RWPE2 (cell line): ENCODE measurements around the gene ZNF70.

Experiments used
- ATAC-seq: fragments of 200-7000 bp; cut with Tn5 transposase; 3 replicates; pipeline ENCODE4 v1.9.1; 2021; ENCODE audit warnings: low read depth
- DNase-seq: peaks from one replicate; pipeline ENCODE4 v3.0.0-alpha.2; 2020; ENCODE audit warnings: low spot score
- H3K27ac ChIP-seq: fragments of 450-650 bp; 2 replicates; pipeline ENCODE4 v1.5.1; 2017; ENCODE audit warnings: mild to moderate bottlenecking; ENCODE audit not compliant: poor library complexity, severe bottlenecking
- H3K27me3 ChIP-seq: fragments of 250-450 bp; sonication (Bioruptor Pico); 2 replicates; pipeline ENCODE4 v1.5.1; 2021; ENCODE audit warnings: mild to moderate bottlenecking, moderate library complexity; ENCODE audit not compliant: insufficient read depth, poor library complexity, severe bottlenecking
- H3K36me3 ChIP-seq: fragments of 250-450 bp; sonication (Bioruptor Pico); 2 replicates; pipeline ENCODE4 v1.5.1; 2020; ENCODE audit warnings: low read depth, mild to moderate bottlenecking, moderate library complexity
- H3K4me1 ChIP-seq: fragments of 250-450 bp; sonication (Bioruptor Pico); 2 replicates; pipeline ENCODE4 v1.5.1; 2021; ENCODE audit warnings: mild to moderate bottlenecking, moderate library complexity; ENCODE audit not compliant: insufficient read depth, poor library complexity, severe bottlenecking
- H3K4me3 ChIP-seq: fragments of 250-450 bp; sonication (Bioruptor Pico); 2 replicates; pipeline ENCODE4 v1.5.1; 2021; ENCODE audit warnings: mild to moderate bottlenecking, moderate library complexity; ENCODE audit not compliant: severe bottlenecking
- H3K9me3 ChIP-seq: fragments of 250-450 bp; sonication (Bioruptor Pico); 2 replicates; pipeline ENCODE4 v1.5.1; 2021; ENCODE audit warnings: mild to moderate bottlenecking, moderate library complexity; ENCODE audit not compliant: severe bottlenecking
- CTCF ChIP-seq: fragments of 450-650 bp; IDR thresholded peaks from one replicate; pipeline ENCODE4 v1.5.1; 2017; ENCODE audit warnings: mild to moderate bottlenecking, moderate library complexity; ENCODE audit not compliant: poor library complexity, severe bottlenecking

Gene ZNF70

DNA sequence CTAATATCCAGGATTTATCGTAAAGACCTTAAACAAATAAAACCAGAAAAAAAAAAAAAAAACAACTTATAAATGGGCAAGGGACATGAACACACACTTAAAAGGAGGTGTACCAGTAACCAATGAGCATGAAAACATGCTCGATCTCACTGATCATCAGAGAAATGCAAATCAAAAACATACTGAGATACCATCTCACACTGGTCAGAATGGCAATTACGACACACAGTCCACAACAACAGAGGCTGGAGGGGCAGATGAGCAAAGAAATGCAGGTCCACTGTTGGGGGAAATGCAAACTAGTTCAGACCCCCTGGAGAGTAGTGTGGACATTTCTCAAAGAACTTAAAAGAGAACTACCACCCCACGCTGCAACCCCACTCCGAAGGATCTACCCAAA is 46.9 kb downstream of the ZNF70 start:
- H3K36me3 ChIP-seq: peaks cover 64% of the 10 kb centered on the region
- no peak for ATAC-seq

GRCh38 chr22:23700706-23701105 is 50.2 kb downstream of the ZNF70 start:
- H3K36me3 ChIP-seq: peaks cover 33% of the 10 kb centered on the region
- ATAC-seq (no peak), DNase-seq (no peak)
- H3K27ac ChIP-seq: no peak overlapping the region
- no peaks in the 10 kb centered on the region for H3K4me1 ChIP-seq
- H3K27me3 ChIP-seq: no peaks in the 10 kb centered on the region
- H3K4me3 ChIP-seq: no peak overlapping the region
- no peaks in the 10 kb centered on the region for H3K9me3 ChIP-seq
- no peak for TF ChIP-seq CTCF

More for the DNA sequence above, 46.9 kb downstream of the ZNF70 start:
- TF ChIP-seq CTCF: no peak
- DNase-seq: no peak
- H3K27ac ChIP-seq: no peak overlapping the region
- H3K27me3 ChIP-seq: no peaks in the 10 kb centered on the region
- H3K4me3 ChIP-seq: no peak overlapping the region
- H3K9me3 ChIP-seq: no peaks in the 10 kb centered on the region
- no peaks in the 10 kb centered on the region for H3K4me1 ChIP-seq

GRCh38 chr22:23698673-23699235 is 52.2 kb downstream of the ZNF70 start:
- no peaks in the 10 kb centered on the region for H3K9me3 ChIP-seq

GRCh38 chr22:23698094-23698493 is 52.8 kb downstream of the ZNF70 start:
- Histone ChIP-seq H3K4me3 (no peak overlapping the region), H3K9me3 (no peaks in the 10 kb centered on the region), H3K27me3 (no peaks in the 10 kb centered on the region), H3K27ac (no peak overlapping the region), H3K4me1 (no peaks in the 10 kb centered on the region), H3K36me3 (peaks cover 19% of the 10 kb centered on the region)
- DNase-seq (no peak), ATAC-seq (no peak)
- TF ChIP-seq CTCF: no peak

More at GRCh38 chr22:23698673-23699235, 52.2 kb downstream of the ZNF70 start:
- H3K27ac ChIP-seq: no peak overlapping the region
- H3K36me3 ChIP-seq: peaks cover 19% of the 10 kb centered on the region
- no peak overlapping the region for H3K4me3 ChIP-seq
- H3K27me3 ChIP-seq: no peaks in the 10 kb centered on the region
- ATAC-seq (no peak), DNase-seq (no peak)
- no peaks in the 10 kb centered on the region for H3K4me1 ChIP-seq
- TF ChIP-seq CTCF: no peak
